ENCODE data around the gene GRK5.

The GRK5 gene

GRCh38 chr10:119320981-119321380 lies 113.6 kb downstream of the GRK5 start:
- FAIRE-seq = no peak

- no peak for FAIRE-seq
Measured at GRCh38 chr10:119323085-119324016, 116.0 kb downstream of the GRK5 start.

GRCh38 chr10:119325131-119325530 lies 117.8 kb downstream of the GRK5 start:
- no peak for FAIRE-seq

GRCh38 chr10:119326167-119326566 lies 118.8 kb downstream of the GRK5 start:
- no peak for FAIRE-seq

- no peak for FAIRE-seq
Measured at GRCh38 chr10:119327096-119327745, 119.8 kb downstream of the GRK5 start.

- FAIRE-seq = no peak
Measured at GRCh38 chr10:119328223-119328622, 120.9 kb downstream of the GRK5 start.

- no peak for FAIRE-seq
Measured at GRCh38 chr10:119330342-119330741, 123.0 kb downstream of the GRK5 start.

- no peak for FAIRE-seq
Measured at GRCh38 chr10:119331061-119331460, 123.7 kb downstream of the GRK5 start.

- FAIRE-seq = no peak
Measured at GRCh38 chr10:119333146-119333792, 125.9 kb downstream of the GRK5 start.

- FAIRE-seq = no peak
Measured at GRCh38 chr10:119335671-119336353, 128.4 kb downstream of the GRK5 start.

GRCh38 chr10:119336599-119336998 lies 129.2 kb downstream of the GRK5 start:
- no peak for FAIRE-seq

- FAIRE-seq = no peak
Measured at GRCh38 chr10:119337223-119337622, 129.9 kb downstream of the GRK5 start.

GRCh38 chr10:119337796-119338432 lies 130.5 kb downstream of the GRK5 start:
- no peak for FAIRE-seq

- FAIRE-seq = no peak
Measured at GRCh38 chr10:119339109-119339508, 131.7 kb downstream of the GRK5 start.

- no peak for FAIRE-seq
Measured at GRCh38 chr10:119340893-119341458, 133.6 kb downstream of the GRK5 start.

GRCh38 chr10:119341459-119342301 lies 134.3 kb downstream of the GRK5 start:
- no peak for FAIRE-seq

- no peak for FAIRE-seq
Measured at GRCh38 chr10:119342335-119342734, 135.0 kb downstream of the GRK5 start.

GRCh38 chr10:119343011-119343601 lies 135.7 kb downstream of the GRK5 start:
- no peak for FAIRE-seq

GRCh38 chr10:119344381-119344780 lies 137.0 kb downstream of the GRK5 start:
- no peak for FAIRE-seq

- no peak for FAIRE-seq
Measured at GRCh38 chr10:119346095-119346832, 138.9 kb downstream of the GRK5 start.
